ENCODE data around the gene MARCHF4. TPM values are rescaled to one million over a fixed set of nuclear protein-coding genes. Genes with fewer than 3 reads are reported as not detected.

The MARCHF4 gene
- total RNA-seq, 4 donors from 2014 or later = not detected

GRCh38 chr2:216379977-216380376 lies 7.7 kb upstream of the MARCHF4 start:
- no peak for TF ChIP-seq CTCF (IDR thresholded peaks at IDR 0.05)
- TF ChIP-seq POLR2A (IDR thresholded peaks at IDR 0.05) = no peak
- intact Hi-C loops (cut with DNase I) = no loop called here
- H3K4me3 ChIP-seq = no peak overlapping the region
- H3K4me1 ChIP-seq = no peaks in the 10 kb centered on the region
- H3K36me3 ChIP-seq = no peaks in the 10 kb centered on the region
- no peak for DNase-seq
- H3K27me3 ChIP-seq = peaks cover 0 to 21% (median 0%) of the 10 kb centered on the region in 4 donors
- no peak overlapping the region for H3K27ac ChIP-seq
- H3K9me3 ChIP-seq = no peaks in the 10 kb centered on the region
- WGBS, 2 donors = 80 to 84% methylated on average over 2 to 3 of the region's 5 CpGs

- Histone ChIP-seq H3K9me3 (no peaks in the 10 kb centered on the region), H3K27ac (no peak overlapping the region), H3K27me3 (peaks cover 10 to 66% (median 18%) of the 10 kb centered on the region in 4 donors), H3K4me3 (no peak overlapping the region), H3K36me3 (no peaks in the 10 kb centered on the region), H3K4me1 (peaks cover 9 to 17% (median 11%) of the 10 kb centered on the region in 3 donors)
- 72 to 74% methylated on average over 1 of the region's 1 CpG for WGBS, 2 donors
- intact Hi-C loops (cut with DNase I) = no loop called here
- TF ChIP-seq POLR2A (IDR thresholded peaks at IDR 0.05) (no peak), CTCF (IDR thresholded peaks at IDR 0.05) (no peak)
- DNase-seq = no peak
These were observed 3.0 kb upstream of the MARCHF4 start for GRCh38 chr2:216375286-216375685.

- H3K9me3 ChIP-seq = no peaks in the 10 kb centered on the region
- H3K4me1 ChIP-seq = peaks cover 9 to 17% (median 11%) of the 10 kb centered on the region in 3 donors
- H3K36me3 ChIP-seq = no peaks in the 10 kb centered on the region
- no peak overlapping the region for H3K4me3 ChIP-seq
- no peak for TF ChIP-seq CTCF (IDR thresholded peaks at IDR 0.05)
- no peak for TF ChIP-seq POLR2A (IDR thresholded peaks at IDR 0.05)
- intact Hi-C loops (cut with DNase I) = no loop called here
- DNase-seq = no peak
- peaks cover 10 to 78% (median 21%) of the 10 kb centered on the region in 4 donors for H3K27me3 ChIP-seq
- H3K27ac ChIP-seq = no peak overlapping the region
These were observed 1.6 kb upstream of the MARCHF4 start for GRCh38 chr2:216373896-216374295.

GRCh38 chr2:216372761-216373291 lies 543 bp upstream of the MARCHF4 start:
- no peak for TF ChIP-seq POLR2A (IDR thresholded peaks at IDR 0.05)
- no peak for TF ChIP-seq CTCF (IDR thresholded peaks at IDR 0.05)
- intact Hi-C loops (cut with DNase I) = no loop called here
- peaks cover 10 to 78% (median 21%) of the 10 kb centered on the region in 4 donors for H3K27me3 ChIP-seq

GRCh38 chr2:216370961-216371712 lies 1.1 kb downstream of the MARCHF4 start:
- no peak overlapping the region for H3K27ac ChIP-seq
- H3K36me3 ChIP-seq = no peaks in the 10 kb centered on the region
- intact Hi-C loops (cut with DNase I) = no loop called here
- no peaks in the 10 kb centered on the region for H3K9me3 ChIP-seq
- DNase-seq = no peak
- peaks cover 9 to 17% (median 11%) of the 10 kb centered on the region in 3 donors for H3K4me1 ChIP-seq
- H3K27me3 ChIP-seq = peaks cover 10 to 92% (median 21%) of the 10 kb centered on the region in 4 donors
- TF ChIP-seq POLR2A (IDR thresholded peaks at IDR 0.05) = no peak
- TF ChIP-seq CTCF (IDR thresholded peaks at IDR 0.05) = no peak
- 2 to 5% methylated on average over 15 to 24 of the region's 53 CpGs for WGBS, 2 donors
- peak overlapping the region in 1 of 4 donors; percentile 54 for H3K4me3 ChIP-seq

More at GRCh38 chr2:216372761-216373291, 543 bp upstream of the MARCHF4 start:
- no peaks in the 10 kb centered on the region for H3K9me3 ChIP-seq
- H3K36me3 ChIP-seq = no peaks in the 10 kb centered on the region
- 16 to 21% methylated on average over 6 of the region's 6 CpGs for WGBS, 2 donors
- H3K4me1 ChIP-seq = peaks cover 9 to 17% (median 11%) of the 10 kb centered on the region in 3 donors
- DNase-seq = no peak
- no peak overlapping the region for H3K27ac ChIP-seq
- H3K4me3 ChIP-seq = no peak overlapping the region
